ENCODE measurements around the gene EIF4G3. TPM values are rescaled to one million over a fixed set of nuclear protein-coding genes. Genes with fewer than 3 reads are reported as not detected.

Gene EIF4G3
- total and polyA plus RNA-seq, 2 donors (not counting 1 experiment from before 2014, with no cell fraction given) = 33.6 to 76.0 TPM

- CTCF ChIA-PET = interaction anchor here (1.0 kb wide), 1 partner anchor 324 kb away, joined by 3 read pairs; no protein-coding TSS in a partner anchor
- 89% methylated on average over 1 of the region's 1 CpG for WGBS (ENCODE audit: insufficient coverage)
- no peak for DNase-seq
- H3K27me3 ChIP-seq (replicated peaks in 1 of 4; ENCODE audit: control extremely low read depth in 1 of 4, control insufficient read depth in 3 of 4, insufficient read depth in 4 of 4, low read length in 3 of 4) = no peaks in the 10 kb centered on the region
- no peaks in the 10 kb centered on the region for H3K9me3 Mint-ChIP-seq (ENCODE audit: insufficient read depth)
- no peak for TF ChIP-seq EZH2 (IDR thresholded peaks at IDR 0.05; ENCODE audit: borderline replicate concordance, insufficient read depth, low read depth, low read length, poor library complexity, severe bottlenecking)
- TF ChIP-seq, protein P1, sequence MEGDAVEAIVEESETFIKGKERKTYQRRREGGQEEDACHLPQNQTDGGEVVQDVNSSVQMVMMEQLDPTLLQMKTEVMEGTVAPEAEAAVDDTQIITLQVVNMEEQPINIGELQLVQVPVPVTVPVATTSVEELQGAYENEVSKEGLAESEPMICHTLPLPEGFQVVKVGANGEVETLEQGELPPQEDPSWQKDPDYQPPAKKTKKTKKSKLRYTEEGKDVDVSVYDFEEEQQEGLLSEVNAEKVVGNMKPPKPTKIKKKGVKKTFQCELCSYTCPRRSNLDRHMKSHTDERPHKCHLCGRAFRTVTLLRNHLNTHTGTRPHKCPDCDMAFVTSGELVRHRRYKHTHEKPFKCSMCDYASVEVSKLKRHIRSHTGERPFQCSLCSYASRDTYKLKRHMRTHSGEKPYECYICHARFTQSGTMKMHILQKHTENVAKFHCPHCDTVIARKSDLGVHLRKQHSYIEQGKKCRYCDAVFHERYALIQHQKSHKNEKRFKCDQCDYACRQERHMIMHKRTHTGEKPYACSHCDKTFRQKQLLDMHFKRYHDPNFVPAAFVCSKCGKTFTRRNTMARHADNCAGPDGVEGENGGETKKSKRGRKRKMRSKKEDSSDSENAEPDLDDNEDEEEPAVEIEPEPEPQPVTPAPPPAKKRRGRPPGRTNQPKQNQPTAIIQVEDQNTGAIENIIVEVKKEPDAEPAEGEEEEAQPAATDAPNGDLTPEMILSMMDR (IDR thresholded peaks at IDR 0.05) = no peak
- peaks cover 3 to 5% of the 10 kb centered on the region in 2 experiments for H3K36me3 ChIP-seq (replicated peaks in 1 of 2; ENCODE audit: control extremely low read depth in 1 of 2, control insufficient read depth in 1 of 2, extremely low read depth in 1 of 2, insufficient read depth in 2 of 2, low read length in 1 of 2)
- H3K27me3 Mint-ChIP-seq = no peaks in the 10 kb centered on the region
- H3K4me1 Mint-ChIP-seq = peaks cover 16% of the 10 kb centered on the region
- no peaks in the 10 kb centered on the region for H3K9me3 ChIP-seq (ENCODE audit: control extremely low read depth in 1 of 3, control insufficient read depth in 2 of 3, insufficient read depth in 1 of 3, low read length in 2 of 3)
- no peak overlapping the region for H3K4me3 ChIP-seq (ENCODE audit: control extremely low read depth in 1 of 5, extremely low read depth in 1 of 5, insufficient read depth in 1 of 5, low read depth in 2 of 5, low read length in 4 of 5)
- H3K4me1 ChIP-seq (ENCODE audit: control insufficient read depth in 2 of 2, insufficient read depth in 2 of 2, low read length in 2 of 2) = peaks cover 3% of the 10 kb centered on the region in 2 donors
- no peak overlapping the region for H3K4me3 Mint-ChIP-seq
- no peak overlapping the region for H3K27ac ChIP-seq (ENCODE audit: low read length in 2 of 2)
- no peaks in the 10 kb centered on the region for H3K79me2 ChIP-seq (ENCODE audit: control insufficient read depth, insufficient read depth, low read length)
- H2AFZ ChIP-seq (ENCODE audit: insufficient read depth, low read depth, low read length, poor library complexity, severe bottlenecking) = no peak overlapping the region
- intact Hi-C loops (cut with micrococcal nuclease) = no loop called here
- no peak for ATAC-seq (ENCODE audit: low read depth)
- no peak overlapping the region for H3K9ac ChIP-seq (ENCODE audit: low read length)
- no peak overlapping the region for H3K27ac Mint-ChIP-seq
- H4K20me1 ChIP-seq (ENCODE audit: control insufficient read depth, insufficient read depth, low read length, poor library complexity, severe bottlenecking) = no peaks in the 10 kb centered on the region
- POLR2A ChIA-PET = no interaction called here
- no peak overlapping the region for H3K4me2 ChIP-seq (replicated peaks; ENCODE audit: low read depth, low read length, poor library complexity, severe bottlenecking)
Observed at GRCh38 chr1:20871419-20871818, 305.3 kb downstream of the EIF4G3 start.

DNA sequence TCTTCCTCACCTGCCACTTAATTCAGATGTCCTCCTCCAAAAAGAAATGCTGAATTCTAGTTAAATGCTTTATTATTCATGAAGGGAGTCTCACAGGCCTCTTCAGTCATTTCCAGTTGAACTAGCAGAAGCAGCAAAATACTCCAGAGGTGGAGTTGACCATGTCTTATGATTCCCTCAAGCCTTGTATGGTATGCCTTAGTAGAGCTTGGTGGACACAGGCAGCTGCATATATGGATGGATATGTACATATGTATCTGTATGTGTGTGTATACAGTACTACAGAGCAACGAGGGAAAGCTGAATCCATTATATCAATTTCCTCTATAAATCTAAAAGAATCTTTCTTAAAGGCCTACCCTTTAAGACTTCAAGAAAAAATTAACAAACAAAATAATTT lies 306.0 kb downstream of the EIF4G3 start:
- no peak overlapping the region for H3K4me3 Mint-ChIP-seq
- POLR2A ChIA-PET = no interaction called here
- CTCF ChIA-PET = interaction anchor here (1.0 kb wide), 1 partner anchor 325 kb away, joined by 3 read pairs; no protein-coding TSS in a partner anchor
- peaks cover 14% of the 10 kb centered on the region for H3K4me1 Mint-ChIP-seq
- Histone ChIP-seq H3K27ac (ENCODE audit: low read length in 2 of 2) (no peak overlapping the region), H3K4me3 (ENCODE audit: control extremely low read depth in 1 of 5, extremely low read depth in 1 of 5, insufficient read depth in 1 of 5, low read depth in 2 of 5, low read length in 4 of 5) (no peak overlapping the region), H3K36me3 (replicated peaks in 1 of 2; ENCODE audit: control extremely low read depth in 1 of 2, control insufficient read depth in 1 of 2, extremely low read depth in 1 of 2, insufficient read depth in 2 of 2, low read length in 1 of 2) (peaks cover 3 to 5% of the 10 kb centered on the region in 2 experiments), H3K79me2 (ENCODE audit: control insufficient read depth, insufficient read depth, low read length) (no peaks in the 10 kb centered on the region), H3K27me3 (replicated peaks in 1 of 4; ENCODE audit: control extremely low read depth in 1 of 4, control insufficient read depth in 3 of 4, insufficient read depth in 4 of 4, low read length in 3 of 4) (no peaks in the 10 kb centered on the region), H3K9ac (ENCODE audit: low read length) (no peak overlapping the region), H2AFZ (ENCODE audit: insufficient read depth, low read depth, low read length, poor library complexity, severe bottlenecking) (no peak overlapping the region), H3K4me1 (ENCODE audit: control insufficient read depth in 2 of 2, insufficient read depth in 2 of 2, low read length in 2 of 2) (peaks cover 2% of the 10 kb centered on the region in 2 donors), H3K4me2 (replicated peaks; ENCODE audit: low read depth, low read length, poor library complexity, severe bottlenecking) (no peak overlapping the region), H3K9me3 (ENCODE audit: control extremely low read depth in 1 of 3, control insufficient read depth in 2 of 3, insufficient read depth in 1 of 3, low read length in 2 of 3) (no peaks in the 10 kb centered on the region), H4K20me1 (ENCODE audit: control insufficient read depth, insufficient read depth, low read length, poor library complexity, severe bottlenecking) (no peaks in the 10 kb centered on the region)
- H3K9me3 Mint-ChIP-seq (ENCODE audit: insufficient read depth) = no peaks in the 10 kb centered on the region
- intact Hi-C loops (cut with micrococcal nuclease) = no loop called here
- ATAC-seq (ENCODE audit: low read depth) (no peak), DNase-seq (no peak)
- no CpG with 5 or more reads among the region's 1 CpG for WGBS (ENCODE audit: insufficient coverage)
- no peak for TF ChIP-seq EZH2 (IDR thresholded peaks at IDR 0.05; ENCODE audit: borderline replicate concordance, insufficient read depth, low read depth, low read length, poor library complexity, severe bottlenecking)
- TF ChIP-seq, protein P1 (IDR thresholded peaks at IDR 0.05) = no peak
- H3K27ac Mint-ChIP-seq = no peak overlapping the region
- H3K27me3 Mint-ChIP-seq = no peaks in the 10 kb centered on the region
